KOPT-K1 (cell line): Measurements from ENCODE around the gene HSCB.
"Not testable (repeated sequence)": the region's sequence is repeated elsewhere in the genome, so short reads cannot be mapped to it uniquely, and the experiment has no call there.

Experiments used
- H3K27ac ChIP-seq: fragments of 200-600 bp; sonication (generic); 2 replicates; pipeline ENCODE4 v1.5.1; 2016; ENCODE audit warnings: antibody characterized with exemption, mild to moderate bottlenecking, low read depth, low read length; ENCODE audit not compliant: poor library complexity, severe bottlenecking
- H3K36me3 ChIP-seq: fragments of 200-600 bp; sonication (generic); 2 replicates; pipeline ENCODE4 v1.5.1; 2017; ENCODE audit warnings: antibody characterized with exemption, mild to moderate bottlenecking, low read length, moderate library complexity; ENCODE audit not compliant: insufficient read depth
- H3K9me3 ChIP-seq: fragments of 200-600 bp; sonication (generic); 2 replicates; pipeline ENCODE4 v1.5.1; 2017; ENCODE audit warnings: antibody characterized with exemption, low read length, mild to moderate bottlenecking; ENCODE audit not compliant: insufficient read depth, poor library complexity, severe bottlenecking

HSCB gene

GRCh38 chr22:28793976-28794584 lies 52.2 kb downstream of the HSCB start:
- no peak overlapping the region for H3K27ac ChIP-seq
- H3K36me3 ChIP-seq = peaks cover 72% of the 10 kb centered on the region

GRCh38 chr22:28795071-28795693 lies 53.3 kb downstream of the HSCB start:
- Histone ChIP-seq H3K27ac (no peak overlapping the region), H3K36me3 (peaks cover 62% of the 10 kb centered on the region), H3K9me3 (no peaks in the 10 kb centered on the region)

More at GRCh38 chr22:28793976-28794584, 52.2 kb downstream of the HSCB start:
- H3K9me3 ChIP-seq = no peaks in the 10 kb centered on the region

- H3K27ac ChIP-seq = no peak overlapping the region
- peaks cover 60% of the 10 kb centered on the region for H3K36me3 ChIP-seq
- H3K9me3 ChIP-seq = no peaks in the 10 kb centered on the region
These were observed 54.4 kb downstream of the HSCB start for GRCh38 chr22:28795932-28796856.

- Histone ChIP-seq H3K36me3 (peaks cover 46% of the 10 kb centered on the region), H3K27ac (peak overlapping the region; percentile 69), H3K9me3 (no peaks in the 10 kb centered on the region)
These were observed 57.2 kb downstream of the HSCB start for GRCh38 chr22:28798810-28799605.

- Histone ChIP-seq H3K9me3 (no peaks in the 10 kb centered on the region), H3K36me3 (peaks cover 38% of the 10 kb centered on the region), H3K27ac (peak overlapping the region; percentile 69)
These were observed 57.9 kb downstream of the HSCB start for GRCh38 chr22:28799606-28800307.

- Histone ChIP-seq H3K27ac (peak within 1 kb of the TSS; percentile 69), H3K36me3 (peaks cover 31% of the 10 kb centered on the region), H3K9me3 (no peaks in the 10 kb centered on the region)
These were observed 58.6 kb downstream of the HSCB start, which contains the start of gene XBP1 for GRCh38 chr22:28800308-28801041. Gene XBP1, minus strand, starts transcription at chr22:28800569.

- H3K27ac ChIP-seq = peak overlapping the region; percentile 46
- peaks cover 15% of the 10 kb centered on the region for H3K36me3 ChIP-seq
- H3K9me3 ChIP-seq = no peaks in the 10 kb centered on the region
These were observed 60.2 kb downstream of the HSCB start for GRCh38 chr22:28801845-28802594.

- Histone ChIP-seq H3K9me3 (no peaks in the 10 kb centered on the region), H3K27ac (peak overlapping the region; percentile 46), H3K36me3 (peaks cover 10% of the 10 kb centered on the region; the same call in 1 of the 2 replicates)
These were observed 60.8 kb downstream of the HSCB start for GRCh38 chr22:28802595-28803123.

- not testable (repeated sequence) for H3K36me3 ChIP-seq, H3K27ac ChIP-seq, H3K9me3 ChIP-seq
These were observed 63.6 kb downstream of the HSCB start for GRCh38 chr22:28805426-28805825.
